Erythroblast (primary cell): ENCODE data around the gene SDR42E1.

Source experiments
- GATA1 ChIP-seq: IDR thresholded peaks from 2 replicates; pipeline ENCODE4 v1.6.1; 2011; ENCODE audit warnings: low read depth, mild to moderate bottlenecking, control low read depth, low read length, moderate library complexity
- POLR2A ChIP-seq: IDR thresholded peaks from 2 replicates; pipeline ENCODE4 v1.6.1; 2011; ENCODE audit warnings: mild to moderate bottlenecking, low read length

GRCh38 chr16:82004601-82005000, 6.7 kb downstream of the SDR42E1 start:
- TF ChIP-seq POLR2A = no peak
- no peak for TF ChIP-seq GATA1
